M059J (cell line): ENCODE data around the gene GNG7. TPM values are rescaled to one million over a fixed set of nuclear protein-coding genes. Genes with fewer than 3 reads are reported as not detected.
"Not testable (repeated sequence)": the region's sequence is repeated elsewhere in the genome, so short reads cannot be mapped to it uniquely, and the experiment has no call there.

Source experiments
- DNase-seq: peaks from one replicate; pipeline ENCODE4 v3.0.0-alpha.2; 2012; ENCODE audit warnings: low read depth
- total RNA-seq: library from RNA; depleted of rRNA; stranded (reverse); fragments of >200 nt; shearing (Covaris generic); gene quantifications from 2 replicates; pipeline ENCODE4 v1.2.3, GENCODE V29; 2014

GNG7 gene
- total RNA-seq, 1 experiment from 2014 or later: not detected

DNA sequence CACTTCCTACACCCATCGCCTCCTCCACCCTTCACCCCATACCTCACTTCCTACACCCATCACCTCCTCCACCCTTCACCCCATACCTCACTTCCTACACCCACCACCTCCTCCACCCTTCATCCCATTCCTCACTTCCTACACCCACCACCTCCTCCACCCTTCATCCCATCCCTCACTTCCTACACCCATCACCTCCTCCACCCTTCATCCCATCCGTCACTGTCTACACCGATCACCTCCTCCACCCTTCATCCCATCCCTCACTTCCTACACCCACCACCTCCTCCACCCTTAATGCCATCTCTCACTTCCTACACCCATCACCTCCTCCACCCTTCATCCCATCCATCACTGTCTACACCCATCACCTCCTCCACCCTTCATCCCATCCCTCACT, 10.7 kb upstream of the GNG7 start:
- DNase-seq: not testable (repeated sequence)

DNA sequence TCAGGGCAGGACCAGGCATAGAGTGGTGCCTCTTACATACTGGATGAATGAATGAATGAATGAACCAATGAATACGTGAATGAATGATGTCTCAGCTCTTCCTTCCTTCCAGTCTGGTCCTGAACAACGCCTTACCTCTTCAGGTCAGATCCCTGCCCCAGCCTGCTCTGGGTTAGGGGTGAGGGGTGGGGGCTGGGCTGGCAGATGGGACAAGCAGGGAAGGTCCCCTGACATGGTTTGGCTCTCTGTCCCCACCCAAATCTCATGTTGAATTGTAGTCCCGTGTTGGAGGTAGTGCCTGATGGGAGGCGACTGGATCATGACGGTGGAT, 9.3 kb upstream of the GNG7 start:
- DNase-seq: no peak

DNA sequence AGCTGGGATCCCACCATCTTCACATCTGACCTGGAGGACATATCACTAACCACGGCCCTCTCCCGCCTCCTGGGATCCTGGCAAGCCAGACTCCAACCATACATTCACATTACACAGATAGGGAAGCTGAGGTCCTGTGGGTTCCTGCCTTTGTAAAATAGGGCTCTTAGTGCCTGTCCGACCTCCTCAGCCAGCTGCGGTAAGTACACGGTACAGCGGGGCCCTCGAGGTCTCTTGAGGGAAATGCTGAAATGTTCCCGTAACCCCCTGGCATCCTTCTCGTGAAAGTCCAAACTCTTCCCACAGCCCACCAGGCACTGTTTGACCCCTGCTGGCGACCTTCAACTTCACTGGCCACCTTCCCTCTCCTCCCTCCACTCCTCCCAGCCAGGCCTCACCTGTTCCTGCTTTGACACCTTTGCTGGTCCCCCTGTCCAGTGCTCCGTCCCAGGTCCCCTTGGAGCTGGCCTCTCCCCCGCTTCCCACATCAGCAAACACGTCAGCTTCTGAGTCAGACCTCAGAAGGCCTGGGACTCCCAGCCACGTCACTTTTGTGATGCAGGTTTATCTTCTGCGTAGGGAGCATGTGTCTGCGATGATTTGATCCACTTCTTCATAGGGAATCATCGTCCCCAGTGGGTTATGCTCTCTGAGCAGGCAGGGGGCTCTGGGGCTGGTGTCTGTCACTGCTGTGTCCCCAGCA, 8.8 kb upstream of the GNG7 start:
- peak; percentile 82 for DNase-seq

GRCh38 chr19:2706251-2706650, 3.8 kb upstream of the GNG7 start:
- no peak for DNase-seq

GRCh38 chr19:2703691-2704216, 1.3 kb upstream of the GNG7 start:
- peak; percentile 19 for DNase-seq

DNA sequence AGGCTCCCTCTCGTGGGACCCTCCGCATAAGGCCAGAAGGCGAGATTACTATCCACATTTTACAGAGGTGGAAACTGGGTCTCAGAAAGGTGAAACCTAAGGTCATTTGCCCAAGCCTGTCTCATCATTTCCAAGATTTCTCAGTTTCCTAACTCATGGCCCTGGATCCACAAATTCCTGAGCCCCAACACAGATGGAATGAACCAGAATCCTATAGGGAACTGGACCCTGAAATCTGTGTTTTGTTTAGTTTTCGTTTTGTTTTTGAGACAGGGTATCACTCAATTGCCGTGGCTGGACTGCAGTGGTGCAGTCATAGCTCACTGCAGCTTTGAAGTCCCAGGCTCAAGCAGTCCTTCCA, 563 bp upstream of the GNG7 start:
- no peak for DNase-seq

GRCh38 chr19:2701361-2702169, 929 bp downstream of the GNG7 start:
- no peak for DNase-seq

DNA sequence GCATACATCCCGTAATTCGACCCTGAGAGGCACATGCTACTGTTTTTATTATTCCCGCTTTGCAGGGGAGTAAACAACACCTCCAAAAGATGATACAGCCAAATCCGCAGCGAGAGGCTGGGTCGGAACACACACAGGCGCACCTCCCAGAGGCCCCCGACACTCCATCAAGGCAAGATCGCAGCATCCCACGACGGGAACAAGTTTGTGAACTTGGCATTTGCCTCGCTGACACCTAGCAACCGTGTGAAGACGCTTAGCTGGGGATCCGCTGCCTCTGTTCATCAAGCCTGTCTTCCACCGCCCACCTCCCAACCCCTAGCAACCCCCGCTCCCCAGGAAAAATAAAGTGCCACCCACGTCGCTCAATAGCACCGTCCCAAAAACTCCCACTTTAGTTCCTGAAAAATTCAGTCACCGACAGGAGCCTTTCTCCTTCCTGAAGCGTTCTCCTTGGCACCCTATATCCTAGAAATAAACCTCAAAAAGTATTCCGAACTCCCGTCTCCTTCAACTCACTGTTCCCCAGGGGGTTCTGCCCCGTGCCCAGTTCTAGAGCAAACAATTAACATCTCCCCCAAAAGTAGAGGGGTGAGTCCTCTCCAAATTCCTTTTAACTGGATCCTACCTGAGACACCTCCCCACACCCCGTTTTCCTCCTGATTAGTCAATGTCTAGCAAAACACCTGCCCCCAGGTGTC, 1.7 kb downstream of the GNG7 start:
- no peak for DNase-seq

DNA sequence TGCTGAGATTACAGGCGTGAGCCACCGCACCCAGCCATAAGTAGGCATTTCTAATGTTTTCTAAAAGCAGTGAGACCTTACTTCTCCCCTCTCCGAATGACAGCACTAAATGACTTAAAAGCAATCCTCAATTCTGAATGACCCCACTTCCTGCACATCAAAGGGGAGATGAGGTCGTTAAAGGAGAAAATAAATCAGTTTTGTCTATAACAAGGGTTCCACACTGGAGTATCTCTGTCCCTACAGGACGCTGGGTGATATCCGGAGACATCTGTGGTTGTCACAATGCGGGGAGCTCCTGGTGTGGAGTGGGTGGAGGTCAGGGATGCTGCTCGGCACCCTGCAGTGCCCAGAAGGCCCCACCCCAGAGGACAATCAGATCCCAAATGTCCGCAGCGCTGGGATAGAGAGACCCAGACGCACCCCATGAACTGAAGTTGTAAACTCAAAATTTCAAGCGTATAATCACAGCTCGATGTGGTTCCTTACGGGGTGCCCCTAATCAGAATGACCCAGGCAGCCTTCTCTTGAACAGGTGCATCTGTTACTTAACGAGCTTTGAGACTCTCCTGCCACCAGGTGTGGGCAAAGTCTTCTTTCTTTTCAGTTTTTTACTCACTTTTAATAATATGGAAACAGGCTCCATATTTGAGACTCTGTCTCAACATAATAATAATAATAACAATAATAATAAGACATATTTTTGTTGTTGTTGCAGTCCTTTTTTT, 2.9 kb downstream of the GNG7 start:
- no peak for DNase-seq

- no peak for DNase-seq
Measured at GRCh38 chr19:2694196-2694595, 8.3 kb downstream of the GNG7 start.

- no peak for DNase-seq
Measured at GRCh38 chr19:2693492-2694160, 8.9 kb downstream of the GNG7 start.

DNA sequence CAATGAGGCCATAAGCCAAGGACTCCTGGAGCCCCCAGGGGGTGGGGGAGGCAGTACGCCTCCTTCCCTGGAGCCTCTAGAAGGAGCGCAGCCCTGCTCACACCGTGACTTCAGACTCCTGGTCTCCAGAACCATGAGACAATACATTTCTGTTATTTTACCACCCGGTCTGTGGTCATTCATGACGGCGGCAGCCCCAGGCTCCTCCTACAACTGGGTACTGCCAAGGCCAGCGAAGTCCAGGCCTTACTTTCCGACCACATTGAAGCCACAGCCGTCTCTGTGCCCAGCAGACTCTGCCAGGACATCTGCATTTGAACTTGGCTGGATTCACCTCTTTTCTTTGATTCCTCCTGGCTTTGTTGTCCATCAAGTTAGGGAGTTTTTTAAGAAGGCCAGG, 10.5 kb downstream of the GNG7 start:
- DNase-seq: peak; percentile 49

GRCh38 chr19:2690856-2691255, 11.6 kb downstream of the GNG7 start:
- DNase-seq: no peak

GRCh38 chr19:2686360-2686759, 16.1 kb downstream of the GNG7 start:
- no peak for DNase-seq

DNA sequence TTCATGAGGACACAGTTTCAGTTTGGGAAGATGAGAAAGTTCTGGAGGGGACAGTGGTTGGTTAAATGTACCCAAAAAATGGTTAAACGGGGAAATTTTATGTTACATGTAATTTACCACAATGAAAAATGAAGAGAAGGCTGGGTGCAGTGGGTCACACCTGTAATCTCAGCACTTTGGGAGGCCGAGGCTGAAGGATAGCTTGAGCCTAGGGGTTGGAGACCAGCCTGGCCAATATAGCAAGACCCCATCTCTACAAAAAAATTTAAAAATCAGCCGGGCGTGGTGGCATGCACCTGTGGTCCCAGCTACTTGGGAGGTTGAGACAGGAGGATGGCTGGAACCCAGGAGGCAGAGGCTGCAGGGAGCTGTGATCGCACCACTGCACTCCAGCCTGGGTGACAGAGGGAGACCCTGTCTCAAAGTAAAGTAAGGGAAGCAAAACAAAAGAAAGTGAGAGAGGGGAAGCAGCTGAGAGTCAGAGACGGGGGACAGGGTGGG, 17.2 kb downstream of the GNG7 start:
- no peak for DNase-seq

DNA sequence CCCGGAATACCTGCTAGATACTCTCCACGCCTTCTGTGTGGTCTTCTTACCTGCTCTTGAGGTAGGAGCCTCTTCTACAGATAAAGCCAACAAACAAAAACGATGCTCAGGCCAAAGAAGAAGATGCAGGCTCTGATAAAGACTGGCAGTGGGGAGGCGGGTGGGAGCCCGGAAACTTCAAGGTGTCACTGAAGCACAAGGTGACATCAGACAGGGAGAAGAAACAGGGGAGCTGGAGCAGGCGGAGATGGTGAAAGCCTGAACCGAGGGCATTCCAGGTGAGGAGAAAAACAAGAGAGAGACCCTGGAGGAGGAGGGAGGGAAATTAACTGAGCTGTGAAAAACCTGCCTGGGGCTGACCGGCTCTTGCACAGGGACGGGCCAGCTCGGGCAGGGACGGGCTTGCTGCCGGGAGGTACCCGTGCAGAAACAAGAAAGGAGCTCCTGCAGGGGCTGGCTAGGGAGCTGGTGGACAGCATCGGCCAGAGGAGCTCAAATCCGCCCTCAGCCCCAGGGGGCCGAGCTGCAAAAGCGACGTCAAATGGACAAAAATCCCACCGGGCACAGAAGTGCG, 19.0 kb downstream of the GNG7 start:
- DNase-seq: no peak

- no peak for DNase-seq
Measured at GRCh38 chr19:2680808-2681207, 21.7 kb downstream of the GNG7 start.

DNA sequence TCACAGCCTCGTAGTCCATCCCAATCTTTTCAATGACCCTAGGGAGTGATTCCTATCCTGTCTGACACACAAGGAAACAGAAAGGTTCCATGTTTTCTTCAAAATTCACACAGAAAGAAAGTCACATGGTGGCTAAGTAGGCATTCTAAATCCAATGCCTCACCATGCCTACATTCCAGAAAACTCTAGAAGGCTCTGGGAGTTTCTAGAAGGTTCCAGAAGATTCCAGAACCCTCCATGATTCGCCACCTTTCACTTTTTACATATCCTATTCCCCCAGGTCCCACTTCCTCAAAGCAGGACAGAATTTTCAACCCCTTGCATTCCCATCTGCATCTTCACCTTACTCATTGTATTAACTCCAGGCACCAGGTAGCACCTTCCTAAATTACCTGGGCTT, 23.1 kb downstream of the GNG7 start:
- no peak for DNase-seq

DNA sequence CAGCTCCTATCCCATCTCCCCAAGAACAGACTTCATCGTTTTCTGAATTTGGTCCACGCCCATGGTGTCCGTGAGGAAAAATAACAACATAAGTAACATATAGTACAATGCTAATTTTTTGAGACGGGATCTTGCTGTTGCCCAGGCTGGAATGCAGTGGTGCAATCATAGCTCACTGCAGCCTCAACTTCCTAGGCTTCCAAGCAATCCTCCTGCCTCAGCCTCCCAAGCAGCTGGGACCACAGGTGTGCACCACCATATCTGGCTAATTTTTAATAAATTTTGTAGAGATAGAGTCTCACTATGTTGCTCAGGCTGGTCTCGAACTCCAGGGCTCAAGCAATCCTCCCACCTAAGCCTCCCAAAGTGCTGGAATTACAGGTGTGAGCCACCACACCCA, 23.5 kb downstream of the GNG7 start:
- DNase-seq: not testable (repeated sequence)

GRCh38 chr19:2678044-2678671, 24.3 kb downstream of the GNG7 start:
- no peak for DNase-seq
